Sigmoid colon (tissue), 7 donors: Measurements from ENCODE around the gene HDAC4. TPM values are rescaled to one million over a fixed set of nuclear protein-coding genes. Genes with fewer than 3 reads are reported as not detected.

Experiments used
- DNase-seq: peaks from one replicate; pipeline ENCODE4 v3.0.0-alpha.2; 2019
- H3K27ac ChIP-seq, 4 donors: fragments of 200-600 bp; sonication (generic); one replicate each; pipeline ENCODE4 v1.5.1; 2016 to 2019; ENCODE audit warnings: mild to moderate bottlenecking in 1 of 4
- H3K27me3 ChIP-seq, 3 donors: fragments of 200-600 bp; sonication (generic); one replicate each; pipeline ENCODE4 v1.5.1; 2019; ENCODE audit warnings: mild to moderate bottlenecking in 1 of 3
- H3K36me3 ChIP-seq, 4 donors: fragments of 200-600 bp; sonication (generic); one replicate each; pipeline ENCODE4 v1.5.1; 2016 to 2019
- H3K4me1 ChIP-seq, 4 donors: fragments of 200-600 bp; sonication (generic); one replicate each; pipeline ENCODE4 v1.5.1; 2017 to 2019
- H3K4me3 ChIP-seq, 4 donors: fragments of 200-600 bp; sonication (generic); one replicate each; pipeline ENCODE4 v1.5.1; 2017 to 2019; ENCODE audit warnings: mild to moderate bottlenecking in 2 of 4, moderate library complexity in 1 of 4
- H3K9me3 ChIP-seq, 4 donors: fragments of 200-600 bp in 3 of 4; sonication (generic) in 3 of 4; one replicate each; pipeline versions ENCODE4 v1.5.1 to v1.6.1; 2013 to 2019
- EP300 ChIP-seq, 4 donors: sonication (generic); formaldehyde crosslinking; IDR thresholded peaks; one replicate each; pipeline ENCODE4 v1.6.1; 2017; ENCODE audit warnings: antibody characterized with exemption in 4 of 4
- POLR2A ChIP-seq, 2 donors: fragments of 450-650 bp; IDR thresholded peaks; one replicate each; pipeline ENCODE4 v1.6.1; 2016; ENCODE audit warnings: antibody characterized with exemption in 2 of 2, mild to moderate bottlenecking in 2 of 2, moderate library complexity in 2 of 2
- POLR2AphosphoS5 ChIP-seq, 4 donors: sonication (generic); formaldehyde crosslinking; IDR thresholded peaks; one replicate each; pipeline ENCODE4 v1.6.1; 2017; ENCODE audit warnings: antibody characterized with exemption in 4 of 4
- WGBS, 2 donors: extraction: QIAGEN DNeasy Blood & Tissue Kit; methylation state at CpG; one replicate each; pipeline ENCODE4 v1.1.7; 2013; 5-methylcytosine and 5-hydroxymethylcytosine counted together
- intact Hi-C: fragments of 100-400 bp; cut with DNase I; formaldehyde crosslinking; loops from one replicate; pipeline ENCODE4 v1.15.1; 2023
- polyA plus RNA-seq, 3 donors: library from polyadenylated mRNA; stranded (reverse); fragments of 200-250 nt; gene quantifications; one replicate each; pipeline ENCODE4 v1.2.3, GENCODE V29; 2013
- total RNA-seq, 4 donors: library from RNA; depleted of rRNA; stranded (reverse); fragments of >200 nt; gene quantifications; one replicate each; pipeline ENCODE4 v1.1.0, GENCODE V29; 2016
- TF ChIP-seq, protein P1 (sequence below), 4 experiments: fragments of 450-650 bp in 3 of 4; fragments of 200-600 bp in 1 of 4; IDR thresholded peaks; one replicate each; pipeline ENCODE4 v1.5.1; 2016 to 2019; ENCODE audit warnings: antibody characterized with exemption in 4 of 4, mild to moderate bottlenecking in 3 of 4, moderate library complexity in 2 of 4
- donor health status: healthy with polysubstance abuse.
- donor health status: Bipolar disorder and iron deficiency.
- donor health status: healthy.

Gene HDAC4
- total and polyA plus RNA-seq, 7 donors, result 1.8 to 196 (median 77.0) TPM

DNA sequence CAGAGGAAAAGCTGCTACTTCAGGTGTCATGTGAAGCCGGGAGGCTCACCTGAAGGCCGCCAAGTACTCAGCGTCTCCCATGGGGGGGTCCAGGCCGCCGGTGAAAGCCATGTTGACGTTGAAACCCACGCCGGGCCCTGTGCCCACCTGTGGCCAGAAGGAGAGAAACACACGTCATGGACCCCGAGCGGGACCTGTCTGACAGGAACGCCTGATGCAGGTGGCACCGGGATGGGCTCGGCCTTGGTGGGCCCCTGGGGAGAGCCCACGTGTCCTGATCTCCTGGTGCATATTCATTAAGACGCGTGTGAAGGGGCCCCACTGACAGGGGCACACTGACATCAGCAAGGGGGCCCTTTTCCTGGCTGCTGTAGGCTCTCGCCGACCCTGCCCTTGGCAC is 319.8 kb downstream of the HDAC4 start:
- no peak for DNase-seq
- Histone ChIP-seq H3K27me3 (no peaks in the 10 kb centered on the region), H3K36me3 (peaks cover 37 to 93% (median 49%) of the 10 kb centered on the region in 4 donors), H3K9me3 (no peaks in the 10 kb centered on the region), H3K4me1 (peaks cover 0 to 18% (median 5%) of the 10 kb centered on the region in 4 donors), H3K27ac (peak overlapping the region in 3 of 4 donors; percentile 37 to 67 (median 61)), H3K4me3 (no peak overlapping the region)
- TF ChIP-seq EP300 (IDR thresholded peaks at IDR 0.05) (no peak), POLR2A (IDR thresholded peaks at IDR 0.05) (no peak), POLR2AphosphoS5 (IDR thresholded peaks at IDR 0.05) (no peak)
- TF ChIP-seq, protein P1, sequence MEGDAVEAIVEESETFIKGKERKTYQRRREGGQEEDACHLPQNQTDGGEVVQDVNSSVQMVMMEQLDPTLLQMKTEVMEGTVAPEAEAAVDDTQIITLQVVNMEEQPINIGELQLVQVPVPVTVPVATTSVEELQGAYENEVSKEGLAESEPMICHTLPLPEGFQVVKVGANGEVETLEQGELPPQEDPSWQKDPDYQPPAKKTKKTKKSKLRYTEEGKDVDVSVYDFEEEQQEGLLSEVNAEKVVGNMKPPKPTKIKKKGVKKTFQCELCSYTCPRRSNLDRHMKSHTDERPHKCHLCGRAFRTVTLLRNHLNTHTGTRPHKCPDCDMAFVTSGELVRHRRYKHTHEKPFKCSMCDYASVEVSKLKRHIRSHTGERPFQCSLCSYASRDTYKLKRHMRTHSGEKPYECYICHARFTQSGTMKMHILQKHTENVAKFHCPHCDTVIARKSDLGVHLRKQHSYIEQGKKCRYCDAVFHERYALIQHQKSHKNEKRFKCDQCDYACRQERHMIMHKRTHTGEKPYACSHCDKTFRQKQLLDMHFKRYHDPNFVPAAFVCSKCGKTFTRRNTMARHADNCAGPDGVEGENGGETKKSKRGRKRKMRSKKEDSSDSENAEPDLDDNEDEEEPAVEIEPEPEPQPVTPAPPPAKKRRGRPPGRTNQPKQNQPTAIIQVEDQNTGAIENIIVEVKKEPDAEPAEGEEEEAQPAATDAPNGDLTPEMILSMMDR (IDR thresholded peaks at IDR 0.05), result no peak
- WGBS, 2 donors, result 95 to 97% methylated on average over 19 of the region's 19 CpGs
- intact Hi-C loops, result no loop called here

DNA sequence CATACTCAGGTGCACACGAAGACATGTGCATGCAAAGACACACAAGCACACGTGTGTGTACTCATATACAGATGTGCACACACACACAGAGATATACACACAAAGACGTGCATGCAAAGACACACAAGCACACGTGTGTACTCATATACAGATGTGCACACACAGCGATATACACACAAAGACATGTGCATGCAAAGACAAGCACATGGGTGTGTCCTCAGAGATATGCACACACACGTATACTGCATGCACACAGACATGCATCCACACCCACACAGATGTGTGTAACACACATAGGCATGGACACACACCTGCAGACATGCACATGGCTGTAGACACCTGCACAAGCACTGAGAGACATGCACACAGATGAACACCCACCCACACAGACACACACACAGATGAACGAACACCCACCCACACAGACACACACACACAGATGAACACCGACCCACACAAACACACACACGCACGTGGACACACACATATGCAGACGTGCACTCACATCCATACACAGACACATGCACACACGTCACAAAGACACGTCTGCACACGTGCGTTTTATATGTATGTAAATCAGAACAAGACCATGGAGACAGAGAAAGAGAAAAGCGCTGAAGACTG is 321.0 kb downstream of the HDAC4 start:
- Histone ChIP-seq H3K4me3 (no peak overlapping the region), H3K27me3 (no peaks in the 10 kb centered on the region), H3K4me1 (peaks cover 0 to 18% (median 5%) of the 10 kb centered on the region in 4 donors), H3K27ac (no peak overlapping the region), H3K36me3 (peaks cover 38 to 97% (median 56%) of the 10 kb centered on the region in 4 donors), H3K9me3 (no peaks in the 10 kb centered on the region)
- WGBS, 2 donors, result 90 to 94% methylated on average over 16 of the region's 16 CpGs
- no peak for DNase-seq
- intact Hi-C loops, result loop anchor here (10.0 kb wide), 1 partner anchor 735 kb away; no protein-coding TSS in a partner anchor
- no peak for TF ChIP-seq EP300 (IDR thresholded peaks at IDR 0.05)
- no peak for TF ChIP-seq POLR2AphosphoS5 (IDR thresholded peaks at IDR 0.05)
- TF ChIP-seq, protein P1 (IDR thresholded peaks at IDR 0.05), result no peak
- TF ChIP-seq POLR2A (IDR thresholded peaks at IDR 0.05), result no peak

DNA sequence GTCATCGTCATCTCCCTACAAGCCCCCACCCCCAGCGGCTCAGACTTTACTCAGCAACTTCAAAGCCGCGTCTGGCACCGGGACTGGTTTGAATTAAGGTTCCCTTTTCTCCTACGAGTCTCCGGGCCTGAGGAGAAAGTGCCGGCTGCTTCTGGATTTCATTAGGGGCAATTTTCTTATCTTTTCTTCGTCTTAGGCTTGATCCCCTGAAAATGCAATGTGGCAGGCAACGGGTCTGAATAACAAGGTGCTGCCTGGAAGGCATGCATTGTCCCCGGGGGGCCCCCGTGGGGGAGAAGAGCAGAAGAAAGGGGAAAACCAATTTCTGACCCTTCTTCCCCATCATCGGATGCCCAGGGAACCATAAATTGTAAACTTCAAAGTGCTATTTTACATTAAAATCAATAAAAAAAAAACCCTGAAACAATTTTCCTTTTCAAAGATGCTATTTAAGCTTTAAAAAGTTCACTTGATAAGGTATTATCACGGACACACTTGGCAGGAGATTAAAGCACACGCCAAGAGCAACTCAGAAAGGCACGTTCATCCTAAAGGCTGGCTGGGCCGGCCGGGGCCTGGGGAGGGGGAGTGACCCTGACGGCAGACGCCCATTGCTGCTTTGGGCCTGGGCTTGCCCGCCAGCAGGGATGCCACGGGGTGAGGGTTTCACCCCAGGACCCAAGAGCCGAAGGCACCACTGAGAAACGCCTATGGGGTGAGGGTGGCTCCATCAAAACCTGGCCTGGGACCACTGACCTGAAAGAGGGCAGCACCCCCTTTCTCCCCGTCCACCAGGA is 322.5 kb downstream of the HDAC4 start:
- 92% methylated on average over 25 of the region's 25 CpGs for WGBS, 2 donors
- Histone ChIP-seq H3K4me1 (peaks cover 0 to 18% (median 5%) of the 10 kb centered on the region in 4 donors), H3K4me3 (no peak overlapping the region), H3K27me3 (no peaks in the 10 kb centered on the region), H3K27ac (no peak overlapping the region), H3K36me3 (peaks cover 42 to 98% (median 60%) of the 10 kb centered on the region in 4 donors), H3K9me3 (no peaks in the 10 kb centered on the region)
- intact Hi-C loops, result loop anchor here (10.0 kb wide), 1 partner anchor 736 kb away; no protein-coding TSS in a partner anchor
- TF ChIP-seq, protein P1 (IDR thresholded peaks at IDR 0.05), result no peak
- TF ChIP-seq POLR2AphosphoS5 (IDR thresholded peaks at IDR 0.05) (no peak), EP300 (IDR thresholded peaks at IDR 0.05) (no peak), POLR2A (IDR thresholded peaks at IDR 0.05) (no peak)
- DNase-seq, result no peak

DNA sequence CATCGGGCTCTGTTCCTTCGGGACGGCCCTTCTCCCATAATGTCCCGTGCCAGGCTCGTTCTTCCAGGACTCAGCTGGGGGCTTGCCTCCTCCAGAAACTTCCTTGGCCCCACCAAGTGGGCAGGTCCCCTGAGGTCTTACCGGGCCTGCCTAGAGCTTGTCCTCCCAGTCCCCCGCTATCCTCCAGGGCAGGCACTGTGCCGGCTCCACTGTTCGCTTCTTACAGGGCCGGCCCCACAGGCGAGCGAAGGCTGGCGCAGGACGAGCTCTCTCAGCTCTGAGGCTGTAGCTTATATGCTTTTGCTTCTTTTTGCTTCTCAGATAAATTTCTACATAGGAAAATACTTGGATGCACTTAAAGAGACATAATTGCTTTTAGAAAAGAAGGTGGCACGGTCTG is 323.6 kb downstream of the HDAC4 start:
- 97% methylated on average over 15 of the region's 15 CpGs for WGBS, 2 donors
- H3K4me1 ChIP-seq, result peaks cover 0 to 8% (median 3%) of the 10 kb centered on the region in 4 donors
- peaks cover 48 to 98% (median 65%) of the 10 kb centered on the region in 4 donors for H3K36me3 ChIP-seq
- H3K27ac ChIP-seq, result no peak overlapping the region
- H3K27me3 ChIP-seq, result no peaks in the 10 kb centered on the region
- no peaks in the 10 kb centered on the region for H3K9me3 ChIP-seq
- no peak overlapping the region for H3K4me3 ChIP-seq
- DNase-seq, result no peak
- no peak for TF ChIP-seq POLR2AphosphoS5 (IDR thresholded peaks at IDR 0.05)
- TF ChIP-seq, protein P1 (IDR thresholded peaks at IDR 0.05), result no peak
- no peak for TF ChIP-seq POLR2A (IDR thresholded peaks at IDR 0.05)
- no peak for TF ChIP-seq EP300 (IDR thresholded peaks at IDR 0.05)
- intact Hi-C loops, result loop anchor here (10.0 kb wide), 1 partner anchor 738 kb away; no protein-coding TSS in a partner anchor
